Trophoblast cell (in vitro differentiated cells and primary cell): ENCODE results near the gene NCOA3.

Experiments
- DNase-seq, 2 donors: peaks; one replicate each; pipeline ENCODE4 v3.0.0-alpha.2; 2016
- H2AFZ ChIP-seq: 2 replicates; pipeline ENCODE4 v1.6.1; 2013; ENCODE audit warnings: low read length, moderate library complexity, mild to moderate bottlenecking; ENCODE audit not compliant: insufficient read depth, poor library complexity
- H2AK5ac ChIP-seq: 2 replicates; pipeline ENCODE4 v1.6.1; 2013; ENCODE audit warnings: mild to moderate bottlenecking, low read length
- H2BK120ac ChIP-seq: 2 replicates; pipeline ENCODE4 v1.6.1; 2013; ENCODE audit warnings: low read length, mild to moderate bottlenecking, moderate library complexity; ENCODE audit not compliant: insufficient read depth, poor library complexity
- H2BK12ac ChIP-seq: 2 replicates; pipeline ENCODE4 v1.6.1; 2013; ENCODE audit warnings: mild to moderate bottlenecking, low read length, moderate library complexity
- H2BK5ac ChIP-seq: 2 replicates; pipeline ENCODE4 v1.6.1; 2013; ENCODE audit warnings: low read length, low read depth, moderate library complexity, mild to moderate bottlenecking; ENCODE audit not compliant: poor library complexity
- H3K14ac ChIP-seq: 2 replicates; pipeline ENCODE4 v1.6.1; 2013; ENCODE audit warnings: mild to moderate bottlenecking, low read length
- H3K18ac ChIP-seq: 2 replicates; pipeline ENCODE4 v1.6.1; 2013; ENCODE audit warnings: mild to moderate bottlenecking, low read length
- H3K23ac ChIP-seq: 2 replicates; pipeline ENCODE4 v1.6.1; 2013; ENCODE audit warnings: low read length
- H3K27ac ChIP-seq: 2 replicates; pipeline ENCODE4 v1.5.1; 2013; ENCODE audit warnings: low read depth, mild to moderate bottlenecking, inconsistent platforms, low read length, moderate library complexity
- H3K27me3 ChIP-seq: 2 replicates; pipeline ENCODE4 v1.6.1; 2013; ENCODE audit warnings: inconsistent platforms, mild to moderate bottlenecking, low read length, moderate library complexity; ENCODE audit not compliant: insufficient read depth
- H3K36me3 ChIP-seq, 2 experiments: 1 replicate in 1 of 2; 2 replicates in 1 of 2; pipeline ENCODE4 v1.6.1; 2013; ENCODE audit warnings: low read length in 2 of 2, mild to moderate bottlenecking in 2 of 2, moderate library complexity in 1 of 2; ENCODE audit not compliant: insufficient read depth in 2 of 2, control insufficient read depth in 1 of 2
- H3K4ac ChIP-seq: 2 replicates; pipeline ENCODE4 v1.6.1; 2013; ENCODE audit warnings: low read depth, mild to moderate bottlenecking, low read length, moderate library complexity
- H3K4me1 ChIP-seq, 2 experiments: 1 replicate in 1 of 2; 2 replicates in 1 of 2; pipeline ENCODE4 v1.6.1; 2013; ENCODE audit warnings: low read length in 2 of 2, mild to moderate bottlenecking in 2 of 2, moderate library complexity in 1 of 2; ENCODE audit not compliant: insufficient read depth in 2 of 2, control insufficient read depth in 1 of 2
- H3K4me2 ChIP-seq: 2 replicates; pipeline ENCODE4 v1.6.1; 2013; ENCODE audit warnings: inconsistent platforms, mild to moderate bottlenecking, low read length, moderate library complexity
- H3K4me3 ChIP-seq: 2 replicates; pipeline ENCODE4 v1.5.1; 2013; ENCODE audit warnings: mild to moderate bottlenecking, low read depth, low read length, inconsistent platforms
- H3K79me1 ChIP-seq: one replicate; pipeline ENCODE4 v1.6.1; 2013; ENCODE audit warnings: low read length
- H3K79me2 ChIP-seq: 2 replicates; pipeline ENCODE4 v1.6.1; 2013; ENCODE audit warnings: low read length, mild to moderate bottlenecking; ENCODE audit not compliant: control insufficient read depth, insufficient read depth, poor library complexity
- H3K9ac ChIP-seq: 2 replicates; pipeline ENCODE4 v1.6.1; 2013; ENCODE audit warnings: mild to moderate bottlenecking, low read length
- H3K9me3 ChIP-seq: 2 replicates; pipeline ENCODE4 v1.6.1; 2013; ENCODE audit warnings: low read depth, mild to moderate bottlenecking, control low read depth, inconsistent platforms, low read length; ENCODE audit not compliant: insufficient read depth
- H4K12ac ChIP-seq: 2 replicates; pipeline ENCODE4 v1.6.1; 2013; ENCODE audit warnings: low read depth, mild to moderate bottlenecking, low read length, moderate library complexity
- H4K8ac ChIP-seq: 2 replicates; pipeline ENCODE4 v1.6.1; 2013; ENCODE audit warnings: low read depth, mild to moderate bottlenecking, low read length, moderate library complexity
- H4K91ac ChIP-seq: one replicate; pipeline ENCODE4 v1.6.1; 2013; ENCODE audit warnings: low read depth, mild to moderate bottlenecking, low read length, moderate library complexity
- WGBS: extraction: QIAGEN DNeasy Blood & Tissue Kit; methylation state at CpG from one replicate; pipeline ENCODE4 v1.1.7; 2013; ENCODE audit warnings: missing lambda C conversion rate; ENCODE audit not compliant: insufficient read length, insufficient coverage; ENCODE audit errors: extremely low coverage; 5-methylcytosine and 5-hydroxymethylcytosine counted together

NCOA3 gene

DNA sequence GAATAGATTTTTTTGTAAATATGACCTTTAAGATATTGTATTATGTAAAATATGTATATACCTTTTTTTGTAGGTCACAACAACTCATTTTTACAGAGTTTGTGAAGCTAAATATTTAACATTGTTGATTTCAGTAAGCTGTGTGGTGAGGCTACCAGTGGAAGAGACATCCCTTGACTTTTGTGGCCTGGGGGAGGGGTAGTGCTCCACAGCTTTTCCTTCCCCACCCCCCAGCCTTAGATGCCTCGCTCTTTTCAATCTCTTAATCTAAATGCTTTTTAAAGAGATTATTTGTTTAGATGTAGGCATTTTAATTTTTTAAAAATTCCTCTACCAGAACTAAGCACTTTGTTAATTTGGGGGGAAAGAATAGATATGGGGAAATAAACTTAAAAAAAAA lies 152.7 kb downstream of the NCOA3 start:
- Histone ChIP-seq H4K12ac (no peak overlapping the region), H3K4ac (no peak overlapping the region), H3K4me2 (no peak overlapping the region), H3K27me3 (no peaks in the 10 kb centered on the region), H3K36me3 (peaks cover 20 to 53% of the 10 kb centered on the region in 2 experiments), H3K23ac (no peak overlapping the region), H3K27ac (no peak overlapping the region), H3K4me3 (no peak overlapping the region), H3K9ac (no peak overlapping the region), H3K9me3 (no peaks in the 10 kb centered on the region), H4K8ac (no peak overlapping the region), H3K18ac (no peak overlapping the region), H3K4me1 (no peaks in the 10 kb centered on the region), H2AFZ (no peak overlapping the region), H2BK5ac (no peak overlapping the region), H3K14ac (no peak overlapping the region), H2BK12ac (no peak overlapping the region), H4K91ac (no peak overlapping the region), H2AK5ac (no peak overlapping the region), H2BK120ac (no peak overlapping the region), H3K79me1 (no peaks in the 10 kb centered on the region), H3K79me2 (no peaks in the 10 kb centered on the region)
- no CpG with 5 or more reads among the region's 1 CpG for WGBS
- no peak for DNase-seq

- H2BK5ac ChIP-seq: no peak overlapping the region
- DNase-seq: no peak
- no peaks in the 10 kb centered on the region for H3K79me2 ChIP-seq
- no peak overlapping the region for H2BK120ac ChIP-seq
- no peaks in the 10 kb centered on the region for H3K4me1 ChIP-seq
- H3K27me3 ChIP-seq: no peaks in the 10 kb centered on the region
- no peak overlapping the region for H4K8ac ChIP-seq
- H4K91ac ChIP-seq: no peak overlapping the region
- no peak overlapping the region for H3K23ac ChIP-seq
- H3K4ac ChIP-seq: no peak overlapping the region
- H2AK5ac ChIP-seq: no peak overlapping the region
- no peak overlapping the region for H3K4me3 ChIP-seq
- H4K12ac ChIP-seq: no peak overlapping the region
- no peak overlapping the region for H3K14ac ChIP-seq
- H3K27ac ChIP-seq: no peak overlapping the region
- H3K9ac ChIP-seq: no peak overlapping the region
- H2BK12ac ChIP-seq: no peak overlapping the region
- H2AFZ ChIP-seq: no peak overlapping the region
- H3K36me3 ChIP-seq: peaks cover 17 to 54% of the 10 kb centered on the region in 2 experiments
- H3K18ac ChIP-seq: no peak overlapping the region
- H3K9me3 ChIP-seq: no peaks in the 10 kb centered on the region
- no peaks in the 10 kb centered on the region for H3K79me1 ChIP-seq
- H3K4me2 ChIP-seq: no peak overlapping the region
Measured at GRCh38 chr20:47655635-47656034, 153.9 kb downstream of the NCOA3 start.

DNA sequence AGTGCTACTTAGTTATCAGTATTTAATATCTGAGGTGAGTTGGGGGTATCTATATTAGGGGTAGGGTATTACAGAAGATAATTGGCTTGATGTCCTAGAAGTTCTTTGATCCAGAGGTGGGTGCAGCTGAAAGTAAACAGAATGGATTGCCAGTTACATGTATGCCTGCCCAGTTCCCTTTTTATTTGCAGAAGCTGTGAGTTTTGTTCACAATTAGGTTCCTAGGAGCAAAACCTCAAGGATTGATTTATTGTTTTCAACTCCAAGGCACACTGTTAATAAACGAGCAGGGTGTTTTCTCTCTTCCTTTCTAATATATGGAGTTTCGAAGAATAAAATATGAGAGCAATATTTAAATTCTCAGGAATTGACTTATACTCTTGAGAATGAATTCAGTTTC lies 154.6 kb downstream of the NCOA3 start:
- no peaks in the 10 kb centered on the region for H3K79me1 ChIP-seq
- no peaks in the 10 kb centered on the region for H3K79me2 ChIP-seq
- peaks cover 18 to 56% of the 10 kb centered on the region in 2 experiments for H3K36me3 ChIP-seq
- no peak overlapping the region for H3K14ac ChIP-seq
- no CpG with 5 or more reads among the region's 2 CpGs for WGBS
- H2BK120ac ChIP-seq: no peak overlapping the region
- H3K18ac ChIP-seq: no peak overlapping the region
- no peaks in the 10 kb centered on the region for H3K4me1 ChIP-seq
- H3K27me3 ChIP-seq: no peaks in the 10 kb centered on the region
- H3K4me2 ChIP-seq: no peak overlapping the region
- no peak overlapping the region for H2BK5ac ChIP-seq
- no peak overlapping the region for H3K9ac ChIP-seq
- no peak overlapping the region for H2AFZ ChIP-seq
- H3K23ac ChIP-seq: no peak overlapping the region
- no peak overlapping the region for H4K91ac ChIP-seq
- no peak for DNase-seq
- no peak overlapping the region for H4K8ac ChIP-seq
- H3K9me3 ChIP-seq: no peaks in the 10 kb centered on the region
- H2AK5ac ChIP-seq: no peak overlapping the region
- H3K4me3 ChIP-seq: no peak overlapping the region
- no peak overlapping the region for H2BK12ac ChIP-seq
- no peak overlapping the region for H3K4ac ChIP-seq
- no peak overlapping the region for H3K27ac ChIP-seq
- H4K12ac ChIP-seq: no peak overlapping the region

GRCh38 chr20:47659904-47660601 lies 158.4 kb downstream of the NCOA3 start:
- no peak overlapping the region for H4K91ac ChIP-seq
- WGBS: no CpG with 5 or more reads among the region's 7 CpGs
- H2BK5ac ChIP-seq: no peak overlapping the region
- no peak overlapping the region for H2BK12ac ChIP-seq
- no peak overlapping the region for H4K8ac ChIP-seq
- no peaks in the 10 kb centered on the region for H3K27me3 ChIP-seq
- no peak overlapping the region for H3K9ac ChIP-seq
- H3K36me3 ChIP-seq: peaks cover 28 to 50% of the 10 kb centered on the region in 2 experiments
- no peak overlapping the region for H3K23ac ChIP-seq
- no peak overlapping the region for H2AFZ ChIP-seq
- no peak overlapping the region for H3K27ac ChIP-seq
- no peaks in the 10 kb centered on the region for H3K79me2 ChIP-seq
- no peaks in the 10 kb centered on the region for H3K9me3 ChIP-seq
- no peaks in the 10 kb centered on the region for H3K79me1 ChIP-seq
- peaks cover 5 to 11% of the 10 kb centered on the region in 2 experiments for H3K4me1 ChIP-seq
- no peak overlapping the region for H4K12ac ChIP-seq
- no peak overlapping the region for H2BK120ac ChIP-seq
- DNase-seq: no peak
- H3K18ac ChIP-seq: no peak overlapping the region
- no peak overlapping the region for H2AK5ac ChIP-seq
- H3K4me2 ChIP-seq: no peak overlapping the region
- H3K14ac ChIP-seq: no peak overlapping the region
- no peak overlapping the region for H3K4me3 ChIP-seq
- H3K4ac ChIP-seq: no peak overlapping the region
